Stimulated activated CD4-positive, alpha-beta T cell treated with anti-CD3 and anti-CD28 coated beads, TNF-alpha, amount 100 ng/mL, for 1 hour (primary cell): Measurements from ENCODE around the gene DOCK4.

Experiments
- DNase-seq, 3 donors: peaks; one replicate each; pipeline ENCODE4 v3.0.0-alpha.2; 2020; ENCODE audit warnings: low read depth in 3 of 3, low spot score in 1 of 3

Gene DOCK4

GRCh38 chr7:111690364-111691111, 515.7 kb downstream of the DOCK4 start:
- DNase-seq = no peak

DNA sequence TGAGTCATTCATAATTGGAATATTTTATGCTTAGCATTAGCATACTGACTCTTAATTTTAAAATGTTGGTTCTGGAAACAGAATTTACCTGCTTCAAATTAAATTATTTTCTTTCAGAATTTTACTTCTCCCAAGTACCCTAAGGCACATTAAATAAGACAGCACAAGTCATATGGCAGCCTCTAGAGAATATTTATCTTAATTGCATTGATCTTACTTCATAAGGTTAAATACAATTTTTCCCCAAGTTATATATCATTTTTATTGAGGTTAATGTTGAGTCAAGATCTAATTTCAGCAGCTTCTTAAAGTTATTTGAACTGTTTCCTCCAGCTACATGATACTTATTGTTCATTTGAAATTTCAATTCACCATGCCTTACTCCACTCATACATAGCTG, 520.9 kb downstream of the DOCK4 start:
- DNase-seq = no peak

- no peak for DNase-seq
These were observed 523.4 kb downstream of the DOCK4 start for GRCh38 chr7:111682588-111683340.

- DNase-seq = no peak
These were observed 525.0 kb downstream of the DOCK4 start for GRCh38 chr7:111681242-111681641.

GRCh38 chr7:111678986-111679385, 527.2 kb downstream of the DOCK4 start:
- DNase-seq = no peak

GRCh38 chr7:111678281-111678680, 527.9 kb downstream of the DOCK4 start:
- no peak for DNase-seq

DNA sequence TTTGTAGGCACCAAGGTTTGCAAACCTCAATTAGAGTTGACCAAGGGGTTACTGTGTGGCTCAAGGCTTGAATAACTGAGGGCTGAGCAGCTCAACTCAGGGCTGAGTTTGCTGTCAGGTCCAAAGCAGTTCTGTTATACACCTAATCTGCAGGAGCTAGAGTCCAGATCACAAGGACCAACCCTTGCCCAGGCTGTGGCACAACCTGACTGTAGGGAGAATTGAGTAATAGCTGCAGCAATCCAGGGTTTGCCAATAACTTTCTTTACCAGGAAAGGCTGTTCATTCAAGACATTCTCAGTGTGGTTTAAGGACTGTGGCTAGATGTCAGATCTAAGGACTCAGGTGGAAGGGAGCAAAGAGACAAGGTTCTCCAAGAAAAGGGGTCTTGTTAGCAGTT, 528.4 kb downstream of the DOCK4 start:
- no peak for DNase-seq

- no peak for DNase-seq
These were observed 529.4 kb downstream of the DOCK4 start for GRCh38 chr7:111676811-111677210.
